A549 (cell line): ENCODE data around the gene CRISPLD2. TPM values are rescaled to one million over a fixed set of nuclear protein-coding genes. Genes with fewer than 3 reads are reported as not detected.

Source experiments
- ATAC-seq, 2 experiments: fragments of 200-7000 bp in 1 of 2; fragments of >200 bp in 1 of 2; cut with Nextera tagmentation in 1 of 2; cut with Tn5 transposase in 1 of 2; 3 replicates each; pipeline versions ENCODE4 v1.8.0 to v1.9.1; 2018 to 2020; ENCODE audit warnings: mild to moderate bottlenecking in 1 of 2, moderate library complexity in 1 of 2
- CTCF ChIA-PET: fragments of 300-600 bp; sonication (Branson Sonifier 250); formaldehyde crosslinking; extraction: SDS; loops from one replicate; lab custom pipeline; 2021; ENCODE audit warnings: antibody characterized with exemption, inconsistent platforms; lab: Yijun Ruan, JAX
- POLR2A ChIA-PET: fragments of 350-600 bp; formaldehyde crosslinking; extraction: SDS; loops from one replicate; lab custom pipeline; 2021; ENCODE audit warnings: antibody characterized with exemption, inconsistent platforms; lab: Yijun Ruan, JAX
- DNase-seq, 2 experiments: peaks; one replicate each; pipeline versions ENCODE4 v3.0.0 to v3.0.0-alpha.2; 2011 to 2016; ENCODE audit warnings: low read depth in 1 of 2, low spot score in 1 of 2
- FAIRE-seq: peaks from 2 replicates; lab custom pipeline; 2011; peaks lifted over from hg19 to GRCh38; lab: Jason Lieb, UNC
- H3K27ac ChIP-seq, 2 experiments: fragments of >200 bp; sonication (Bioruptor Twin); formaldehyde crosslinking; 3 replicates each; pipeline ENCODE4 v1.5.1; 2016 to 2017
- H3K4me1 ChIP-seq: fragments of >200 bp; sonication (Bioruptor Twin); formaldehyde crosslinking; 3 replicates; pipeline ENCODE4 v1.6.1; 2016
- H3K4me2 ChIP-seq: fragments of >200 bp; sonication (Bioruptor Twin); formaldehyde crosslinking; 3 replicates; pipeline ENCODE4 v1.6.1; 2016
- H3K4me3 ChIP-seq: fragments of >200 bp; sonication (Bioruptor Twin); formaldehyde crosslinking; 3 replicates; pipeline ENCODE4 v1.5.1; 2016
- H3K9me3 ChIP-seq: fragments of >200 bp; sonication (Bioruptor Twin); formaldehyde crosslinking; 3 replicates; pipeline ENCODE4 v1.6.1; 2016
- CBX8 ChIP-seq: fragments of 200-600 bp; sonication (generic); IDR thresholded peaks from 2 replicates; pipeline ENCODE4 v1.6.1; 2016
- CHD4 ChIP-seq: fragments of 200-600 bp; sonication (generic); IDR thresholded peaks from 2 replicates; pipeline ENCODE4 v1.6.1; 2016; ENCODE audit warnings: antibody characterized with exemption, mild to moderate bottlenecking, borderline replicate concordance
- EHF ChIP-seq: fragments of 250-450 bp; sonication (Bioruptor Pico); IDR thresholded peaks from 2 replicates; pipeline ENCODE4 v1.5.0; 2020; ENCODE audit warnings: mild to moderate bottlenecking
- EHMT2 ChIP-seq: fragments of 200-600 bp; sonication (generic); IDR thresholded peaks from 2 replicates; pipeline ENCODE4 v1.6.1; 2016; ENCODE audit warnings: antibody characterized with exemption, low read depth, mild to moderate bottlenecking, moderate library complexity
- FOSB ChIP-seq: fragments of 250-450 bp; sonication (Bioruptor Pico); IDR thresholded peaks from 2 replicates; pipeline ENCODE4 v1.5.0; 2020; ENCODE audit warnings: mild to moderate bottlenecking, moderate library complexity
- HEYL ChIP-seq: fragments of 250-450 bp; sonication (Bioruptor Pico); IDR thresholded peaks from 2 replicates; pipeline ENCODE4 v1.8.0; 2021; ENCODE audit warnings: mild to moderate bottlenecking, moderate library complexity
- JUN ChIP-seq, 2 experiments: fragments of >200 bp; sonication (Bioruptor Twin); formaldehyde crosslinking; IDR thresholded peaks; 2 replicates in 1 of 2; 3 replicates in 1 of 2; pipeline ENCODE4 v1.6.1; 2016 to 2017
- NFE2L2 ChIP-seq: fragments of 150-350 bp; conservative IDR thresholded peaks from 2 replicates; pipeline ENCODE4 v1.6.1; 2014; ENCODE audit warnings: low read length
- POLR2A ChIP-seq: IDR thresholded peaks from 2 replicates; pipeline ENCODE4 v1.6.1; 2012; ENCODE audit warnings: mild to moderate bottlenecking, low read length
- ZSCAN20 ChIP-seq: fragments of 250-450 bp; sonication (Bioruptor Pico); IDR thresholded peaks from 2 replicates; pipeline ENCODE4 v1.8.0; 2022; ENCODE audit warnings: mild to moderate bottlenecking, moderate library complexity
- WGBS: methylation state at CpG from one replicate; pipeline ENCODE4 v1.1.6; 2017; ENCODE audit errors: missing lambda C conversion rate; 5-methylcytosine and 5-hydroxymethylcytosine counted together
- polyA plus RNA-seq, 4 experiments: library from polyadenylated mRNA; depleted of rRNA in 3 of 4; stranded (reverse); fragments of >200 nt; fragmentation: RNase III in 1 of 4; extraction: RNeasy Plus Mini Kit Qiagen cat#74134 plus additional on column Dnase treatment in 1 of 4; gene quantifications; 2 replicates in 3 of 4; 3 replicates in 1 of 4; pipeline ENCODE4 v1.2.3, GENCODE V29; 2011 to 2017
- TF ChIP-seq, protein P1 (sequence below): fragments of 200-600 bp; sonication (generic); IDR thresholded peaks from 2 replicates; pipeline ENCODE4 v1.6.1; 2016; ENCODE audit warnings: antibody characterized with exemption, mild to moderate bottlenecking, moderate library complexity
- TF ChIP-seq, protein P2 (sequence below): fragments of >200 bp; sonication (Bioruptor Twin); formaldehyde crosslinking; IDR thresholded peaks from 3 replicates; pipeline ENCODE4 v1.5.1; 2016
- TF ChIP-seq, protein P3 (sequence below): fragments of 150-350 bp; IDR thresholded peaks from 2 replicates; pipeline ENCODE4 v1.6.1; 2014; ENCODE audit warnings: low read depth, mild to moderate bottlenecking, low read length
- TF ChIP-seq, protein P4 (sequence below): fragments of 250-450 bp; sonication (Bioruptor Pico); IDR thresholded peaks from 2 replicates; pipeline ENCODE4 v1.5.0; 2020; ENCODE audit warnings: low read depth, mild to moderate bottlenecking, moderate library complexity

The CRISPLD2 gene
- polyA plus RNA-seq, 2 of the 4 experiments (the other 2 are of a cell fraction) = 0.85 to 1.6 TPM

DNA sequence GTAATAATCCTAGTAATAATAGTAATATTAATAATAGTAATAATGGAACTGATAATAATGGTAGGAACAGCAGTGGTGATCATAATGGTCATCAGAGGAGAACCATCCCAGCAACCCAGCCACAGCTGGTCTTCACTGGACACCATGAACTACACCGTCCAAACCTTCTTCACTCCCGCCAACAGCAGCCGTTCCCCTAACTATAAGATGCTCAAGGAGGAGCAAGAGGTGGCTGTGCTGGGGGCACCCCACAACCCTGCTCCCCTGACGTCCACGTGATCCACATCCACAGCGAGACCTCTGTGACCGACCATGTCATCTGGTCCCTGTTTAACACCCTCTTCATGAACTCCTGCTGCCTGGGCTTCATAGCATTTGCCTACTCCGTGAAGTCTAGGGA is 100.5 kb downstream of the CRISPLD2 start:
- H3K4me1 ChIP-seq = no peaks in the 10 kb centered on the region
- no peak for FAIRE-seq
- 91% methylated on average over 8 of the region's 8 CpGs for WGBS
- ATAC-seq = no peak
- no peak for DNase-seq
- H3K27ac ChIP-seq = no peak overlapping the region
- H3K4me2 ChIP-seq = no peak overlapping the region
- no peaks in the 10 kb centered on the region for H3K9me3 ChIP-seq
- ChIA-PET POLR2A (no interaction called here), CTCF (interaction anchor here (1.0 to 3.4 kb wide), 5 partner anchors 10 to 166 kb away, joined by 3 to 14 read pairs (median 10); no protein-coding TSS in a partner anchor)
- H3K4me3 ChIP-seq = no peak overlapping the region
- TF ChIP-seq, protein P1, sequence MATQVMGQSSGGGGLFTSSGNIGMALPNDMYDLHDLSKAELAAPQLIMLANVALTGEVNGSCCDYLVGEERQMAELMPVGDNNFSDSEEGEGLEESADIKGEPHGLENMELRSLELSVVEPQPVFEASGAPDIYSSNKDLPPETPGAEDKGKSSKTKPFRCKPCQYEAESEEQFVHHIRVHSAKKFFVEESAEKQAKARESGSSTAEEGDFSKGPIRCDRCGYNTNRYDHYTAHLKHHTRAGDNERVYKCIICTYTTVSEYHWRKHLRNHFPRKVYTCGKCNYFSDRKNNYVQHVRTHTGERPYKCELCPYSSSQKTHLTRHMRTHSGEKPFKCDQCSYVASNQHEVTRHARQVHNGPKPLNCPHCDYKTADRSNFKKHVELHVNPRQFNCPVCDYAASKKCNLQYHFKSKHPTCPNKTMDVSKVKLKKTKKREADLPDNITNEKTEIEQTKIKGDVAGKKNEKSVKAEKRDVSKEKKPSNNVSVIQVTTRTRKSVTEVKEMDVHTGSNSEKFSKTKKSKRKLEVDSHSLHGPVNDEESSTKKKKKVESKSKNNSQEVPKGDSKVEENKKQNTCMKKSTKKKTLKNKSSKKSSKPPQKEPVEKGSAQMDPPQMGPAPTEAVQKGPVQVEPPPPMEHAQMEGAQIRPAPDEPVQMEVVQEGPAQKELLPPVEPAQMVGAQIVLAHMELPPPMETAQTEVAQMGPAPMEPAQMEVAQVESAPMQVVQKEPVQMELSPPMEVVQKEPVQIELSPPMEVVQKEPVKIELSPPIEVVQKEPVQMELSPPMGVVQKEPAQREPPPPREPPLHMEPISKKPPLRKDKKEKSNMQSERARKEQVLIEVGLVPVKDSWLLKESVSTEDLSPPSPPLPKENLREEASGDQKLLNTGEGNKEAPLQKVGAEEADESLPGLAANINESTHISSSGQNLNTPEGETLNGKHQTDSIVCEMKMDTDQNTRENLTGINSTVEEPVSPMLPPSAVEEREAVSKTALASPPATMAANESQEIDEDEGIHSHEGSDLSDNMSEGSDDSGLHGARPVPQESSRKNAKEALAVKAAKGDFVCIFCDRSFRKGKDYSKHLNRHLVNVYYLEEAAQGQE = no peak
- TF ChIP-seq, protein P2, sequence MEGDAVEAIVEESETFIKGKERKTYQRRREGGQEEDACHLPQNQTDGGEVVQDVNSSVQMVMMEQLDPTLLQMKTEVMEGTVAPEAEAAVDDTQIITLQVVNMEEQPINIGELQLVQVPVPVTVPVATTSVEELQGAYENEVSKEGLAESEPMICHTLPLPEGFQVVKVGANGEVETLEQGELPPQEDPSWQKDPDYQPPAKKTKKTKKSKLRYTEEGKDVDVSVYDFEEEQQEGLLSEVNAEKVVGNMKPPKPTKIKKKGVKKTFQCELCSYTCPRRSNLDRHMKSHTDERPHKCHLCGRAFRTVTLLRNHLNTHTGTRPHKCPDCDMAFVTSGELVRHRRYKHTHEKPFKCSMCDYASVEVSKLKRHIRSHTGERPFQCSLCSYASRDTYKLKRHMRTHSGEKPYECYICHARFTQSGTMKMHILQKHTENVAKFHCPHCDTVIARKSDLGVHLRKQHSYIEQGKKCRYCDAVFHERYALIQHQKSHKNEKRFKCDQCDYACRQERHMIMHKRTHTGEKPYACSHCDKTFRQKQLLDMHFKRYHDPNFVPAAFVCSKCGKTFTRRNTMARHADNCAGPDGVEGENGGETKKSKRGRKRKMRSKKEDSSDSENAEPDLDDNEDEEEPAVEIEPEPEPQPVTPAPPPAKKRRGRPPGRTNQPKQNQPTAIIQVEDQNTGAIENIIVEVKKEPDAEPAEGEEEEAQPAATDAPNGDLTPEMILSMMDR = no peak
- TF ChIP-seq, protein P3, sequence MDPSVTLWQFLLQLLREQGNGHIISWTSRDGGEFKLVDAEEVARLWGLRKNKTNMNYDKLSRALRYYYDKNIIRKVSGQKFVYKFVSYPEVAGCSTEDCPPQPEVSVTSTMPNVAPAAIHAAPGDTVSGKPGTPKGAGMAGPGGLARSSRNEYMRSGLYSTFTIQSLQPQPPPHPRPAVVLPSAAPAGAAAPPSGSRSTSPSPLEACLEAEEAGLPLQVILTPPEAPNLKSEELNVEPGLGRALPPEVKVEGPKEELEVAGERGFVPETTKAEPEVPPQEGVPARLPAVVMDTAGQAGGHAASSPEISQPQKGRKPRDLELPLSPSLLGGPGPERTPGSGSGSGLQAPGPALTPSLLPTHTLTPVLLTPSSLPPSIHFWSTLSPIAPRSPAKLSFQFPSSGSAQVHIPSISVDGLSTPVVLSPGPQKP = no peak

DNA sequence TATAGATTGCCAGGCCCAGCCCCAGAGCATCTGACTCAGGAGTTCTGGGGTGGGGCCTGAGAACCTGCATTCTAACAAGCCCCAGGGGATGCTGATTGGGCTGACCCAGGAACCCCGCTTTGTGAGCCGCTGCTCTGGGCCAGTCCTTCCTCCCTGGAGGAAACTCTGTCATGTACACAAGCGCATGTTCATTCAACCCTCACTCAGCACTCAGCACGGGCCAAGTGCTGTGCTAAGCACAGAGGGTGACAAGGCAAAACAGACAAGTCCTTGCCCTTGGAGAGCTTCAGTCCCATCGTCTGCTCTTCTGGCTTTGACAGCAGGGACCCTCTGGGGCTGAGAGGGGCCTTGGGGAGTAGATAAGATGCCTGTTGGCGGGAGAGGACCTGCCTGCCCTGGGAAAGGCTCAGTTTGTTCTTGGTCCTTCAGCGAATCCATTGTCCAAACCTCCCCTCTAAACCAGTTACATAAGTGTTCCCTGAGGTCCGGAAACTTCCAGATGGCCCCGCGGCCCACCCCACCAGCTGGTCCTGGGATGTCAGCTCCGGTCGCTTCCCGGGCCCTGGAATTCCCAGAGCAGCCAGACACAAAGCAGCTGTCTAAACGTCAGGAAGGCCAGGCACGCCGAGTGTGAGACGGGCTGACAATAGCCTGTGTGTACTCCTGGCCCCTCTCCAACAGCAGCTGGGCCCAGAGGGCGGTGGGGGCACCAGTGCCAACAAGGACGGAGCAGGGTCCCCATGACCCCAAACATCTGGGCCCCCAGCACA is 102.8 kb downstream of the CRISPLD2 start:
- ChIA-PET POLR2A (no interaction called here), CTCF (interaction anchor here (0.5 to 2.7 kb wide), 10 partner anchors 10 to 170 kb away, joined by 3 to 12 read pairs (median 3); no protein-coding TSS in a partner anchor)
- TF ChIP-seq NFE2L2 = no peak
- TF ChIP-seq, protein P4, sequence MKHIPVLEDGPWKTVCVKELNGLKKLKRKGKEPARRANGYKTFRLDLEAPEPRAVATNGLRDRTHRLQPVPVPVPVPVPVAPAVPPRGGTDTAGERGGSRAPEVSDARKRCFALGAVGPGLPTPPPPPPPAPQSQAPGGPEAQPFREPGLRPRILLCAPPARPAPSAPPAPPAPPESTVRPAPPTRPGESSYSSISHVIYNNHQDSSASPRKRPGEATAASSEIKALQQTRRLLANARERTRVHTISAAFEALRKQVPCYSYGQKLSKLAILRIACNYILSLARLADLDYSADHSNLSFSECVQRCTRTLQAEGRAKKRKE (CRISPR knock-in tag) = no peak
- TF ChIP-seq EHMT2 = no peak
- TF ChIP-seq CHD4 = no peak
- TF ChIP-seq, protein P1 = no peak
- no peak for TF ChIP-seq HEYL (CRISPR knock-in tag)
- TF ChIP-seq EHF (CRISPR knock-in tag) = no peak
- no peak for TF ChIP-seq POLR2A
- TF ChIP-seq JUN (IDR thresholded peaks at IDR 0.05) = no peak
- no peak for TF ChIP-seq CBX8
- no peak for TF ChIP-seq FOSB (CRISPR knock-in tag)
- no peak for TF ChIP-seq ZSCAN20 (CRISPR knock-in tag)
- DNase-seq (no peak), ATAC-seq (no peak), FAIRE-seq (no peak)
- no peaks in the 10 kb centered on the region for H3K4me1 ChIP-seq
- H3K4me3 ChIP-seq = no peak overlapping the region
- WGBS = 65% methylated on average over 18 of the region's 19 CpGs
- H3K27ac ChIP-seq = no peak overlapping the region
- no peak overlapping the region for H3K4me2 ChIP-seq
- H3K9me3 ChIP-seq = no peaks in the 10 kb centered on the region
